ENCODE data around the gene CDC37.

DNA sequence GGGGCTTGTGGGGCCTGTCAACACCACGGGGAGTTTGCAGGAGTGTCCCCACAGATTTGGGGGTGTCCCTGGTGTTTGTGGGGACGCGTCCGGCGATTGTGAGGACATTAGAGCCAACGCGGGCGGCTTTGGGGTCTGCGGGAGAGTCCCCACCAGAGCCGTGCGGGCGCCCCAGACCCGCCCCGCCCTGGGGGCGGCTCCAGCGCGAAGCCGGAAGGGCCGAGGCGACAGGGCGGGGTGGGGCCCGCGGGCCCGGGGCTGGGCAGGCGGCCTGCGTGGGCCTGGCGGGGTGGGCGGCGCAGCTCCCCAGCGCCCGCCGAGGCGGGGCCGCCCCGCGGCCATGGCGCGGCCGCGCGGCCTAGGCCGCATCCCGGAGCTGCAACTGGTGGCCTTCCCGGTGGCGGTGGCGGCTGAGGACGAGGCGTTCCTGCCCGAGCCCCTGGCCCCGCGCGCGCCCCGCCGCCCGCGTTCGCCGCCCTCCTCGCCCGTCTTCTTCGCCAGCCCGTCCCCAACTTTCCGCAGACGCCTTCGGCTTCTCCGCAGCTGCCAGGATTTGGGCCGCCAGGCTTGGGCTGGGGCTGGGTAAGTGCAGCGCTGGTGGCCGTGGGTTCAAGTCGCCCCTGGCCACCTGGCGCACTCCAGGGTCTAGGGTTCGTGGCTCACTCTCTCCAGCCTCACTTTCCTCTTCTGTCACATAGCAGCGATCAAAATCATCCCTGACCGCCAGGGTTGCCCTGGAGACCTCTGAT lies 27.3 kb upstream of the CDC37 start:
- TF ChIP-seq, protein P1, sequence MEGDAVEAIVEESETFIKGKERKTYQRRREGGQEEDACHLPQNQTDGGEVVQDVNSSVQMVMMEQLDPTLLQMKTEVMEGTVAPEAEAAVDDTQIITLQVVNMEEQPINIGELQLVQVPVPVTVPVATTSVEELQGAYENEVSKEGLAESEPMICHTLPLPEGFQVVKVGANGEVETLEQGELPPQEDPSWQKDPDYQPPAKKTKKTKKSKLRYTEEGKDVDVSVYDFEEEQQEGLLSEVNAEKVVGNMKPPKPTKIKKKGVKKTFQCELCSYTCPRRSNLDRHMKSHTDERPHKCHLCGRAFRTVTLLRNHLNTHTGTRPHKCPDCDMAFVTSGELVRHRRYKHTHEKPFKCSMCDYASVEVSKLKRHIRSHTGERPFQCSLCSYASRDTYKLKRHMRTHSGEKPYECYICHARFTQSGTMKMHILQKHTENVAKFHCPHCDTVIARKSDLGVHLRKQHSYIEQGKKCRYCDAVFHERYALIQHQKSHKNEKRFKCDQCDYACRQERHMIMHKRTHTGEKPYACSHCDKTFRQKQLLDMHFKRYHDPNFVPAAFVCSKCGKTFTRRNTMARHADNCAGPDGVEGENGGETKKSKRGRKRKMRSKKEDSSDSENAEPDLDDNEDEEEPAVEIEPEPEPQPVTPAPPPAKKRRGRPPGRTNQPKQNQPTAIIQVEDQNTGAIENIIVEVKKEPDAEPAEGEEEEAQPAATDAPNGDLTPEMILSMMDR (IDR thresholded peaks at IDR 0.05) = peak; percentile 4
- TF ChIP-seq EZH2phosphoT487 (IDR thresholded peaks at IDR 0.05) (peak; percentile 87), EZH2 (IDR thresholded peaks at IDR 0.05) (peak; percentile 94)

All from neural progenitor cell (in vitro differentiated cells).